ENCODE data around the gene GPR50.

Gene GPR50

GRCh38 chrX:151176231-151176750 lies at the start of gene GPR50:
TSS of gene GPR50 (plus strand) at chrX:151176584. CDS start at chrX:151176722, 138 bp downstream.
- DNase-seq: no peak

GRCh38 chrX:151132531-151132930 lies 43.9 kb upstream of the GPR50 start:
- DNase-seq: no peak

- DNase-seq: peak; percentile 48 to 67 (median 50)
Measured at GRCh38 chrX:151151665-151152267, 24.6 kb upstream of the GPR50 start.

- DNase-seq: no peak
Measured at GRCh38 chrX:151153086-151153485, 23.3 kb upstream of the GPR50 start.

- no peak for DNase-seq
Measured at GRCh38 chrX:151153667-151154066, 22.7 kb upstream of the GPR50 start.

- DNase-seq: no peak
Measured at GRCh38 chrX:151155234-151155633, 21.1 kb upstream of the GPR50 start.

- no peak for DNase-seq
Measured at GRCh38 chrX:151161690-151162089, 14.7 kb upstream of the GPR50 start.

- peak in 2 of 3 donors; percentile 3 to 18 for DNase-seq
Measured at GRCh38 chrX:151167791-151168345, 8.5 kb upstream of the GPR50 start.

GRCh38 chrX:151169783-151170182 lies 6.6 kb upstream of the GPR50 start:
- DNase-seq: no peak

- no peak for DNase-seq
Measured at GRCh38 chrX:151174581-151175282, 1.7 kb upstream of the GPR50 start.

GRCh38 chrX:151175283-151176062 lies 911 bp upstream of the GPR50 start:
- DNase-seq: no peak

- DNase-seq: no peak
Measured at GRCh38 chrX:151177141-151178027, 1.0 kb downstream of the GPR50 start.

GRCh38 chrX:151178746-151179145 lies 2.4 kb downstream of the GPR50 start:
- no peak for DNase-seq

GRCh38 chrX:151180400-151180799 lies 4.0 kb downstream of the GPR50 start:
- no peak for DNase-seq

- no peak for DNase-seq
Measured at GRCh38 chrX:151181088-151181487, 4.7 kb downstream of the GPR50 start.

GRCh38 chrX:151183233-151183753 lies 6.9 kb downstream of the GPR50 start:
- no peak for DNase-seq

- DNase-seq: no peak
Measured at GRCh38 chrX:151183912-151184565, 7.7 kb downstream of the GPR50 start.

GRCh38 chrX:151184705-151185104 lies 8.3 kb downstream of the GPR50 start:
- DNase-seq: no peak

- DNase-seq: no peak
Measured at GRCh38 chrX:151206871-151207270, 30.5 kb downstream of the GPR50 start.

- no peak for DNase-seq
Measured at GRCh38 chrX:151225843-151226242, 49.5 kb downstream of the GPR50 start.

GRCh38 chrX:151226941-151227340 lies 50.6 kb downstream of the GPR50 start:
- no peak for DNase-seq
